Activated T-cell treated with anti-CD3 and anti-CD28 coated beads, Interleukin-2, amount 50 U/mL, for 72 hours (primary cell): ENCODE measurements around the gene GRHL3. TPM values are rescaled to one million over a fixed set of nuclear protein-coding genes. Genes with fewer than 3 reads are reported as not detected.

Experiments
- ATAC-seq, 2 donors: fragments of 150-1000 bp; cut with Tn5 transposase; replicated peaks in 1 of 2; 2 replicates each; pipeline ENCODE4 v1.10.0; 2021; ENCODE audit warnings: moderate library complexity in 2 of 2, mild to moderate bottlenecking in 1 of 2
- DNase-seq, 2 donors: peaks; one replicate each; pipeline ENCODE4 v3.0.0; 2021 to 2022; ENCODE audit warnings: mixed read lengths in 1 of 2
- H3K27ac Mint-ChIP-seq: one replicate; pipeline ENCODE4 v1.8.0; 2022; ENCODE audit warnings: mild to moderate bottlenecking, moderate library complexity, mixed read lengths
- H3K27me3 Mint-ChIP-seq: one replicate; pipeline ENCODE4 v1.8.0; 2022; ENCODE audit warnings: low read depth, mixed read lengths
- H3K36me3 Mint-ChIP-seq, 2 donors: one replicate each; pipeline ENCODE4 v1.8.0; 2022; ENCODE audit warnings: mixed read lengths in 2 of 2, mild to moderate bottlenecking in 1 of 2; ENCODE audit not compliant: insufficient read depth in 2 of 2
- H3K4me1 Mint-ChIP-seq: one replicate; pipeline ENCODE4 v1.8.0; 2022; ENCODE audit warnings: low read depth, mixed read lengths
- H3K4me3 Mint-ChIP-seq, 2 donors: one replicate each; pipeline ENCODE4 v1.8.0; 2022; ENCODE audit warnings: mild to moderate bottlenecking in 2 of 2, mixed read lengths in 2 of 2, moderate library complexity in 2 of 2
- H3K9me3 Mint-ChIP-seq, 2 donors: one replicate each; pipeline ENCODE4 v1.8.0; 2022; ENCODE audit warnings: mixed read lengths in 2 of 2
- total RNA-seq, 2 donors: library from RNA; stranded (reverse); gene quantifications; one replicate each; pipeline ENCODE4 v1.2.3, GENCODE V29; 2022

GRHL3 gene
- total RNA-seq, 2 donors from 2014 or later: 0.28 to 2.0 TPM

GRCh38 chr1:24383381-24383940 lies 64.3 kb downstream of the GRHL3 start:
- Mint-ChIP-seq H3K27ac (no peak overlapping the region), H3K9me3 (no peaks in the 10 kb centered on the region), H3K36me3 (peaks cover 1 to 6% of the 10 kb centered on the region in 2 donors), H3K4me1 (peaks cover 33% of the 10 kb centered on the region), H3K27me3 (no peaks in the 10 kb centered on the region), H3K4me3 (no peak overlapping the region)
- no peak for ATAC-seq
- DNase-seq: no peak

- peaks cover 33% of the 10 kb centered on the region for H3K4me1 Mint-ChIP-seq
- no peaks in the 10 kb centered on the region for H3K27me3 Mint-ChIP-seq
- peak; percentile 76 to 77 for DNase-seq
- peak overlapping the region; percentile 82 for H3K27ac Mint-ChIP-seq
- H3K9me3 Mint-ChIP-seq: no peaks in the 10 kb centered on the region
- H3K4me3 Mint-ChIP-seq: peak overlapping the region; percentile 52 to 73
- peak; percentile 86 to 91 for ATAC-seq
- peaks cover 1 to 7% of the 10 kb centered on the region in 2 donors for H3K36me3 Mint-ChIP-seq
Measured at GRCh38 chr1:24384251-24385090, 65.3 kb downstream of the GRHL3 start.

GRCh38 chr1:24385160-24385940 lies 66.2 kb downstream of the GRHL3 start:
- H3K27me3 Mint-ChIP-seq: no peaks in the 10 kb centered on the region
- DNase-seq (peak; percentile 55 to 58), ATAC-seq (peak; percentile 68 to 81)
- H3K36me3 Mint-ChIP-seq: peaks cover 1 to 11% of the 10 kb centered on the region in 2 donors
- peak overlapping the region; percentile 52 to 73 for H3K4me3 Mint-ChIP-seq
- no peaks in the 10 kb centered on the region for H3K9me3 Mint-ChIP-seq
- H3K27ac Mint-ChIP-seq: peak overlapping the region; percentile 71
- H3K4me1 Mint-ChIP-seq: peaks cover 39% of the 10 kb centered on the region

- H3K36me3 Mint-ChIP-seq: peaks cover 1 to 13% of the 10 kb centered on the region in 2 donors
- DNase-seq: no peak
- peaks cover 47% of the 10 kb centered on the region for H3K4me1 Mint-ChIP-seq
- no peak overlapping the region for H3K27ac Mint-ChIP-seq
- H3K9me3 Mint-ChIP-seq: no peaks in the 10 kb centered on the region
- ATAC-seq: no peak
- no peak overlapping the region for H3K4me3 Mint-ChIP-seq
- H3K27me3 Mint-ChIP-seq: no peaks in the 10 kb centered on the region
Measured at GRCh38 chr1:24386241-24386640, 67.1 kb downstream of the GRHL3 start.

- Mint-ChIP-seq H3K27ac (no peak overlapping the region), H3K36me3 (peaks cover 1 to 16% of the 10 kb centered on the region in 2 donors), H3K4me1 (peaks cover 54% of the 10 kb centered on the region), H3K4me3 (no peak overlapping the region), H3K9me3 (no peaks in the 10 kb centered on the region), H3K27me3 (no peaks in the 10 kb centered on the region)
- DNase-seq (no peak), ATAC-seq (no peak)
Measured at GRCh38 chr1:24386931-24387330, 67.8 kb downstream of the GRHL3 start.

GRCh38 chr1:24387636-24388175 lies 68.5 kb downstream of the GRHL3 start:
- no peak overlapping the region for H3K4me3 Mint-ChIP-seq
- ATAC-seq: no peak
- H3K9me3 Mint-ChIP-seq: no peaks in the 10 kb centered on the region
- peaks cover 1 to 16% of the 10 kb centered on the region in 2 donors for H3K36me3 Mint-ChIP-seq
- no peaks in the 10 kb centered on the region for H3K27me3 Mint-ChIP-seq
- DNase-seq: no peak
- H3K4me1 Mint-ChIP-seq: peaks cover 62% of the 10 kb centered on the region
- no peak overlapping the region for H3K27ac Mint-ChIP-seq

GRCh38 chr1:24388331-24388885 lies 69.3 kb downstream of the GRHL3 start:
- Mint-ChIP-seq H3K27me3 (no peaks in the 10 kb centered on the region), H3K4me1 (peaks cover 69% of the 10 kb centered on the region), H3K36me3 (peaks cover 1 to 16% of the 10 kb centered on the region in 2 donors), H3K9me3 (no peaks in the 10 kb centered on the region), H3K4me3 (no peak overlapping the region), H3K27ac (no peak overlapping the region)
- no peak for ATAC-seq
- no peak for DNase-seq

GRCh38 chr1:24389231-24389678 lies 70.1 kb downstream of the GRHL3 start:
- H3K4me3 Mint-ChIP-seq: no peak overlapping the region
- no peak for DNase-seq
- H3K27ac Mint-ChIP-seq: no peak overlapping the region
- no peaks in the 10 kb centered on the region for H3K9me3 Mint-ChIP-seq
- H3K36me3 Mint-ChIP-seq: peaks cover 0 to 16% of the 10 kb centered on the region in 2 donors
- H3K4me1 Mint-ChIP-seq: peaks cover 69% of the 10 kb centered on the region
- no peaks in the 10 kb centered on the region for H3K27me3 Mint-ChIP-seq
- no peak for ATAC-seq

- no peaks in the 10 kb centered on the region for H3K9me3 Mint-ChIP-seq
- H3K27ac Mint-ChIP-seq: peak overlapping the region; percentile 98
- no peaks in the 10 kb centered on the region for H3K27me3 Mint-ChIP-seq
- peaks cover 0 to 16% of the 10 kb centered on the region in 2 donors for H3K36me3 Mint-ChIP-seq
- DNase-seq: peak; percentile 76 to 77
- peak overlapping the region; percentile 77 to 97 for H3K4me3 Mint-ChIP-seq
- peak; percentile 68 to 78 for ATAC-seq
- peaks cover 56% of the 10 kb centered on the region for H3K4me1 Mint-ChIP-seq
Measured at GRCh38 chr1:24390924-24391782, 72.0 kb downstream of the GRHL3 start.

GRCh38 chr1:24391882-24392603 lies 72.9 kb downstream of the GRHL3 start:
- H3K4me3 Mint-ChIP-seq: peak overlapping the region; percentile 77 to 97
- DNase-seq (peak; percentile 75 to 76), ATAC-seq (peak; percentile 80 to 86)
- H3K36me3 Mint-ChIP-seq: peaks cover 0 to 9% of the 10 kb centered on the region in 2 donors
- H3K9me3 Mint-ChIP-seq: no peaks in the 10 kb centered on the region
- H3K27ac Mint-ChIP-seq: peak overlapping the region; percentile 98
- no peaks in the 10 kb centered on the region for H3K27me3 Mint-ChIP-seq
- H3K4me1 Mint-ChIP-seq: peaks cover 47% of the 10 kb centered on the region

GRCh38 chr1:24392604-24392946 lies 73.4 kb downstream of the GRHL3 start:
- H3K4me3 Mint-ChIP-seq: peak overlapping the region; percentile 77 to 97
- DNase-seq (no peak), ATAC-seq (no peak)
- peaks cover 0 to 9% of the 10 kb centered on the region in 2 donors for H3K36me3 Mint-ChIP-seq
- no peaks in the 10 kb centered on the region for H3K9me3 Mint-ChIP-seq
- H3K4me1 Mint-ChIP-seq: peaks cover 47% of the 10 kb centered on the region
- H3K27me3 Mint-ChIP-seq: no peaks in the 10 kb centered on the region
- peak overlapping the region; percentile 98 for H3K27ac Mint-ChIP-seq
